GM12874 (cell line): ENCODE measurements around the gene MARS1.

Experiments used
- TF ChIP-seq, protein P1 (sequence below): IDR thresholded peaks from 2 replicates; pipeline ENCODE4 v1.5.1; 2011; ENCODE audit warnings: low read depth, mild to moderate bottlenecking, control low read depth, low read length, moderate library complexity; ENCODE audit not compliant: insufficient read depth

Gene MARS1

DNA sequence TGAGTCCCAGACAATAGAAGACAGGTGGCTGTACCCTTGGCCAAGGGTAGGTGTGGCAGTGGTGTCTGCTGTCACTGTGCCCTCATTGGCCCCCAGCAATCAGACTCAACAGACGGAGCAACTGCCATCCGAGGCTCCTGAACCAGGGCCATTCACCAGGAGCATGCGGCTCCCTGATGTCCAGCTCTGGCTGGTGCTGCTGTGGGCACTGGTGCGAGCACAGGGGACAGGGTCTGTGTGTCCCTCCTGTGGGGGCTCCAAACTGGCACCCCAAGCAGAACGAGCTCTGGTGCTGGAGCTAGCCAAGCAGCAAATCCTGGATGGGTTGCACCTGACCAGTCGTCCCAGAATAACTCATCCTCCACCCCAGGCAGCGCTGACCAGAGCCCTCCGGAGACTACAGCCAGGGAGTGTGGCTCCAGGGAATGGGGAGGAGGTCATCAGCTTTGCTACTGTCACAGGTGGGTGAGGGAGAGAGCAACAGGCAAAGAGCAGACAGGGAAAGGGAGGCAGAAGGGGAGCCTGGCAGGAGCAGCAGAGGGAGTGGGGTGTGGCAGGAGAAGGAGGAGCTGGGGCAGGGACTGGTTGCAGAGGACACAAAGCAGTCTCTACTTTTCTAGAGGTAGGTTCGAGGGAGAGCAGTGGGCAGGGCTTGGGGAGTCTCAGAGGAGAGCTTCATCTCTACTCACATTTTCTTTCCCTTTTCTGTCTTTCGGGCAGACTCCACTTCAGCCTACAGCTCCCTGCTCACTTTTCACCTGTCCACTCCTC is 32.3 kb upstream of the MARS1 start:
- TF ChIP-seq, protein P1, sequence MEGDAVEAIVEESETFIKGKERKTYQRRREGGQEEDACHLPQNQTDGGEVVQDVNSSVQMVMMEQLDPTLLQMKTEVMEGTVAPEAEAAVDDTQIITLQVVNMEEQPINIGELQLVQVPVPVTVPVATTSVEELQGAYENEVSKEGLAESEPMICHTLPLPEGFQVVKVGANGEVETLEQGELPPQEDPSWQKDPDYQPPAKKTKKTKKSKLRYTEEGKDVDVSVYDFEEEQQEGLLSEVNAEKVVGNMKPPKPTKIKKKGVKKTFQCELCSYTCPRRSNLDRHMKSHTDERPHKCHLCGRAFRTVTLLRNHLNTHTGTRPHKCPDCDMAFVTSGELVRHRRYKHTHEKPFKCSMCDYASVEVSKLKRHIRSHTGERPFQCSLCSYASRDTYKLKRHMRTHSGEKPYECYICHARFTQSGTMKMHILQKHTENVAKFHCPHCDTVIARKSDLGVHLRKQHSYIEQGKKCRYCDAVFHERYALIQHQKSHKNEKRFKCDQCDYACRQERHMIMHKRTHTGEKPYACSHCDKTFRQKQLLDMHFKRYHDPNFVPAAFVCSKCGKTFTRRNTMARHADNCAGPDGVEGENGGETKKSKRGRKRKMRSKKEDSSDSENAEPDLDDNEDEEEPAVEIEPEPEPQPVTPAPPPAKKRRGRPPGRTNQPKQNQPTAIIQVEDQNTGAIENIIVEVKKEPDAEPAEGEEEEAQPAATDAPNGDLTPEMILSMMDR: no peak

DNA sequence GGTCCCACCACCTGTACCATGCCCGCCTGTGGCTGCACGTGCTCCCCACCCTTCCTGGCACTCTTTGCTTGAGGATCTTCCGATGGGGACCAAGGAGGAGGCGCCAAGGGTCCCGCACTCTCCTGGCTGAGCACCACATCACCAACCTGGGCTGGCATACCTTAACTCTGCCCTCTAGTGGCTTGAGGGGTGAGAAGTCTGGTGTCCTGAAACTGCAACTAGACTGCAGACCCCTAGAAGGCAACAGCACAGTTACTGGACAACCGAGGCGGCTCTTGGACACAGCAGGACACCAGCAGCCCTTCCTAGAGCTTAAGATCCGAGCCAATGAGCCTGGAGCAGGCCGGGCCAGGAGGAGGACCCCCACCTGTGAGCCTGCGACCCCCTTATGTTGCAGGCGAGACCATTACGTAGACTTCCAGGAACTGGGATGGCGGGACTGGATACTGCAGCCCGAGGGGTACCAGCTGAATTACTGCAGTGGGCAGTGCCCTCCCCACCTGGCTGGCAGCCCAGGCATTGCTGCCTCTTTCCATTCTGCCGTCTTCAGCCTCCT is 31.6 kb upstream of the MARS1 start:
- TF ChIP-seq, protein P1: peak; percentile 82

DNA sequence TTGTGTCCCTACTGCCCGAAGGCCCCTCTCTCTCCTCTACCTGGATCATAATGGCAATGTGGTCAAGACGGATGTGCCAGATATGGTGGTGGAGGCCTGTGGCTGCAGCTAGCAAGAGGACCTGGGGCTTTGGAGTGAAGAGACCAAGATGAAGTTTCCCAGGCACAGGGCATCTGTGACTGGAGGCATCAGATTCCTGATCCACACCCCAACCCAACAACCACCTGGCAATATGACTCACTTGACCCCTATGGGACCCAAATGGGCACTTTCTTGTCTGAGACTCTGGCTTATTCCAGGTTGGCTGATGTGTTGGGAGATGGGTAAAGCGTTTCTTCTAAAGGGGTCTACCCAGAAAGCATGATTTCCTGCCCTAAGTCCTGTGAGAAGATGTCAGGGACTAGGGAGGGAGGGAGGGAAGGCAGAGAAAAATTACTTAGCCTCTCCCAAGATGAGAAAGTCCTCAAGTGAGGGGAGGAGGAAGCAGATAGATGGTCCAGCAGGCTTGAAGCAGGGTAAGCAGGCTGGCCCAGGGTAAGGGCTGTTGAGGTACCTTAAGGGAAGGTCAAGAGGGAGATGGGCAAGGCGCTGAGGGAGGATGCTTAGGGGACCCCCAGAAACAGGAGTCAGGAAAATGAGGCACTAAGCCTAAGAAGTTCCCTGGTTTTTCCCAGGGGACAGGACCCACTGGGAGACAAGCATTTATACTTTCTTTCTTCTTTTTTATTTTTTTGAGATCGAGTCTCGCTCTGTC is 31.0 kb upstream of the MARS1 start:
- TF ChIP-seq, protein P1: no peak

DNA sequence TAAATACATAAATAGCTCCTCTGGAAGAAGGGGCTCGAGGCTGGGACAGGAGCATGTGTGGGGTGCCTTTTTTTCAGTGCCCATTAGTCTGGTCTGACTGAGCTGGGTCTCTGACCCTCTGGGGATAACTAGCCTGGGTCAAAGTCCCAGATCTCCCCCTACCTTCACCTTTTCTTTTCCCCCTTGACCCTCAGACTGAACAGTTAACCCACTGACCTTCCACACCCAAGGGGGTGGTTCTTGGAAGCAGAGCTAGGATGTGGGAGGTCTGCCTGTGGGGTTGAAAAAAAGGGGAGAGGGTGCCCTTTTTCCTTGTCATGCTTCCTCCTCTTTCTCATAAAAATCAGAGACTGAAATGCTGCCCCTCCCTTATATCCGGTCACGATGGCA is 29.2 kb upstream of the MARS1 start:
- TF ChIP-seq, protein P1: no peak

DNA sequence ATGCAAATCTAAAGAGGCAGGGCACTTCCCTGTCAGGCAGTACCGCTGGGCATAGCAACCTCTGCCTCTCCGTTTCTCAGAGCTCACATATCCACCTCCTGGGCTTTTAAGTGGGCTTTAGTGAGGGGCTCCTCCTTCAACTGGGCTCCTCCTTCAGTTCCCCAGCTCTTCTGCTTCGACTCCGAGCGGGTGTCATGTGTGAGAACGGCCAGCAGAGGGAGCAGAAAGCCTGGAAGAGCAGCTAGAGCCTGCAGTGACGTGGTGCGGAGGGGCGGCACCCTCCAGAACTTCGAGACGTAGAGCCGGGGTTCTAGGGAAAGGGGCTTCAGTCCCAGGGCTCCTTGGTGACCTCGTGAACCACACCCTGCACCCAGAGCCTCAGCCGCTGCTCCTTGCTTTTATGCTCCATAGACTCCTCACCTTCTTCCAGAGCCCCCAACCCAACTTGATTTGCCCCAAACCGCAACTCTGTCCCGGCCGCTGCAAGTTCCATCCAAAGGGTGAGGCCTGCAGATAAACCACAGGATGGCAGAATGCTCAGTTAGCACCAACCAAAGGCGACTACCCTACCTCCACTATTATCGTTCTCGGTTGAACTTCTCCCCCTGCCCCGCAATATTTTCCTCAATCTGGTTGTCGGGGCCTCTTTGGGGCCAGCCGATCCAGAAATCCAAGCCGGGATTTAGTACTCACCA is 28.7 kb upstream of the MARS1 start:
- TF ChIP-seq, protein P1: peak; percentile 94

DNA sequence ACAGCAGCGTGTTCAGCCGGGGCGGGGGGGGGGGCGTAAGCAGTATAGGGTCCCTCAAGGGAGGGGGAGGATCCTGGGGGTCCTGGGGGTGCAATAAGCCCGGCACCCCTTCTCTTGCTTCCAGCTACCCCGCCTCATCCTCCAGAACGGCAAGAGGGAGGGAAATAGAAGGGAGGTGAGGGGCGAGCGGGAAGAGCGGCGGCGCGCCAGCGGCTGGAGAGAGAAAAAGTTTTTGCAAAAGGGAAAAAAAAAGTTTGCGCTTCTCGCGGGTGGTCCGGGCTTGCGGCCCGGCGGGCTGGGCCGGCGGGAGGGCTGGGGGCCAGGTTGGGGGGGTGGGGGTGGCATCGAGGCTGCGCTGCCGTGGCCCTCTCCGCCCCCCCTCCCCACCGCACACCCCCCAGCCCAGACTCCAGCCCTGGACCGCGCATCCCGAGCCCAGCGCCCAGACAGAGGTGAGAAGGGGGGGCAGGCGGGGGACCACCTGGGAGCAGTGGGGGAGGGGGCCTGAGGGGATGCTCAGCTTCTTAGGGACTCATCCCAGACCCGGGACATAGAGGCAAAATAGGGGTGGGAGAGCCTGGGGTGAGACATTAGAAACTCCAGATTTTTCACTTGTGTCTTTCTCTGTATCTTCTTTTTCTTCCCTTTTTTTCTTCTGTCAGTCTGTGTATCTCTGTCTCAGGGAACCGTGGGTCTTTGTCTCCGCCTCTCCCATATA is 28.0 kb upstream of the MARS1 start, which contains the start of gene GLI1:
GLI1 (plus strand) TSS at position 36 of the 718 bp plus-strand sequence. CDS start 3,907 bp downstream, outside the sequence.
- TF ChIP-seq, protein P1: no peak
